H1 (cell line): ENCODE results near the gene CNNM3. TPM values are rescaled to one million over a fixed set of nuclear protein-coding genes. Genes with fewer than 3 reads are reported as not detected.

ENCODE experiments used
- CTCF ChIA-PET: fragments of 300-600 bp; sonication (Branson Sonifier 250); formaldehyde crosslinking; loops from one replicate; lab custom pipeline; 2021; ENCODE audit not compliant: partially characterized antibody; lab: Charles Lee
- POLR2A ChIA-PET: fragments of 300-600 bp; sonication (Branson Sonifier 250); formaldehyde crosslinking; loops from one replicate; lab custom pipeline; 2021; ENCODE audit warnings: inconsistent platforms; ENCODE audit not compliant: partially characterized antibody; lab: Charles Lee
- DNase-seq, 2 experiments: peaks; one replicate each; pipeline versions ENCODE4 v3.0.0 to v3.0.0-alpha.2; 2010 to 2022; ENCODE audit warnings: low spot score in 2 of 2, low read depth in 1 of 2, mixed read lengths in 1 of 2
- FAIRE-seq: peaks from 2 replicates; lab custom pipeline; 2011; peaks lifted over from hg19 to GRCh38; lab: Jason Lieb, UNC
- H2AFZ ChIP-seq: 2 replicates; pipeline ENCODE4 v1.8.1; 2012; ENCODE audit warnings: low read length, inconsistent platforms
- H2AK5ac ChIP-seq: 2 replicates; pipeline ENCODE4 v1.6.1; 2013; ENCODE audit warnings: low read depth, low read length
- H2BK120ac ChIP-seq: replicated peaks from 2 replicates; pipeline ENCODE3; 2013; ENCODE audit warnings: low read depth, low read length, inconsistent platforms
- H2BK12ac ChIP-seq: 2 replicates; pipeline ENCODE4 v1.6.1; 2013; ENCODE audit warnings: low read depth, low read length
- H2BK15ac ChIP-seq: 2 replicates; pipeline ENCODE4 v1.6.1; 2013; ENCODE audit warnings: low read length
- H2BK20ac ChIP-seq: 2 replicates; pipeline ENCODE4 v1.6.1; 2013; ENCODE audit warnings: low read length
- H2BK5ac ChIP-seq: 2 replicates; pipeline ENCODE4 v1.6.1; 2013; ENCODE audit warnings: low read depth, low read length
- H3K14ac ChIP-seq: 2 replicates; pipeline ENCODE4 v1.6.1; 2013; ENCODE audit warnings: inconsistent platforms; ENCODE audit not compliant: insufficient read length
- H3K18ac ChIP-seq: 2 replicates; pipeline ENCODE4 v1.6.1; 2013; ENCODE audit warnings: low read length; ENCODE audit errors: extremely low read depth
- H3K23ac ChIP-seq: 2 replicates; pipeline ENCODE4 v1.6.1; 2013; ENCODE audit warnings: inconsistent platforms; ENCODE audit not compliant: insufficient read length
- H3K23me2 ChIP-seq: 2 replicates; pipeline ENCODE4 v1.6.1; 2013; ENCODE audit warnings: low read depth, low read length
- H3K27ac ChIP-seq: 2 replicates; pipeline ENCODE4 v1.6.1; 2011; ENCODE audit warnings: low read depth, low read length, inconsistent platforms
- H3K27me3 ChIP-seq, 4 experiments: replicated peaks in 1 of 4; 1 replicate in 1 of 4; 2 replicates in 3 of 4; pipeline versions ENCODE4 v1.6.1 to v1.8.1; 2011 to 2013; ENCODE audit warnings: low read length in 3 of 4, mild to moderate bottlenecking in 3 of 4, inconsistent platforms in 2 of 4, mixed read lengths in 2 of 4, moderate library complexity in 1 of 4; ENCODE audit not compliant: control insufficient read depth in 3 of 4, insufficient read depth in 3 of 4; ENCODE audit errors: extremely low read depth in 1 of 4
- H3K36me3 ChIP-seq, 4 experiments: 2 replicates each; pipeline versions ENCODE4 v1.6.1 to v1.8.1; 2011 to 2013; ENCODE audit warnings: mild to moderate bottlenecking in 4 of 4, low read length in 3 of 4, moderate library complexity in 2 of 4, control low read depth in 1 of 4, inconsistent platforms in 1 of 4; ENCODE audit not compliant: insufficient read depth in 4 of 4, control insufficient read depth in 2 of 4
- H3K4ac ChIP-seq: replicated peaks from 2 replicates; pipeline ENCODE3; 2013; ENCODE audit warnings: low read length, low read depth, mixed read lengths, inconsistent platforms; ENCODE audit not compliant: insufficient read length
- H3K4me1 ChIP-seq, 4 experiments: replicated peaks in 1 of 4; 1 replicate in 1 of 4; 2 replicates in 3 of 4; pipeline versions ENCODE4 v1.6.1 to v1.8.1; 2011 to 2013; ENCODE audit warnings: low read length in 3 of 4, inconsistent platforms in 2 of 4, mixed read lengths in 1 of 4; ENCODE audit not compliant: insufficient read depth in 4 of 4, control insufficient read depth in 3 of 4
- H3K4me2 ChIP-seq, 2 experiments: 2 replicates each; pipeline versions ENCODE4 v1.6.1 to v1.8.1; 2011 to 2013; ENCODE audit warnings: low read depth in 2 of 2, low read length in 2 of 2, control low read depth in 1 of 2, inconsistent platforms in 1 of 2, mild to moderate bottlenecking in 1 of 2; ENCODE audit not compliant: insufficient read depth in 1 of 2
- H3K4me3 ChIP-seq, 4 experiments: fragments of 200-600, 300-600 bp in 1 of 4; sonication (generic), shearing (Covaris generic), sonication (Bioruptor Twin) in 1 of 4; 2 replicates each; pipeline versions ENCODE4 v1.5.1 to v1.8.1; 2011 to 2016; ENCODE audit warnings: low read length in 4 of 4, low read depth in 3 of 4, control low read depth in 2 of 4, inconsistent platforms in 2 of 4, mild to moderate bottlenecking in 2 of 4, mixed read lengths in 1 of 4, moderate library complexity in 1 of 4; ENCODE audit not compliant: insufficient read depth in 2 of 4; ENCODE audit errors: extremely low read depth in 1 of 4
- H3K56ac ChIP-seq: replicated peaks from 2 replicates; pipeline ENCODE3; 2013; ENCODE audit warnings: low read depth, mild to moderate bottlenecking, mixed read lengths, low read length, inconsistent platforms; ENCODE audit not compliant: insufficient read length
- H3K79me1 ChIP-seq: 2 replicates; pipeline ENCODE4 v1.6.1; 2013; ENCODE audit warnings: low read depth, low read length, control low read depth
- H3K79me2 ChIP-seq, 2 experiments: 2 replicates each; pipeline versions ENCODE4 v1.6.1 to v1.8.1; 2012 to 2013; ENCODE audit warnings: low read length in 2 of 2, mild to moderate bottlenecking in 2 of 2, inconsistent platforms in 1 of 2; ENCODE audit not compliant: insufficient read depth in 2 of 2, control insufficient read depth in 1 of 2
- H3K9ac ChIP-seq, 4 experiments: replicated peaks in 1 of 4; 1 replicate in 1 of 4; 2 replicates in 3 of 4; pipeline versions ENCODE4 v1.6.1 to v1.8.1; 2011 to 2013; ENCODE audit warnings: low read depth in 3 of 4, low read length in 3 of 4, control low read depth in 2 of 4, mild to moderate bottlenecking in 2 of 4, moderate library complexity in 2 of 4, inconsistent platforms in 1 of 4; ENCODE audit errors: extremely low read depth in 1 of 4
- H3K9me3 ChIP-seq, 2 experiments: 2 replicates each; pipeline versions ENCODE4 v1.6.1 to v1.8.1; 2012 to 2013; ENCODE audit warnings: mild to moderate bottlenecking in 2 of 2, moderate library complexity in 2 of 2, control low read depth in 1 of 2, inconsistent platforms in 1 of 2, low read depth in 1 of 2, low read length in 1 of 2, mixed read lengths in 1 of 2; ENCODE audit not compliant: insufficient read depth in 2 of 2
- H4K20me1 ChIP-seq, 2 experiments: replicated peaks in 1 of 2; 2 replicates each; pipeline versions ENCODE3 to v1.8.1; 2011 to 2013; ENCODE audit warnings: inconsistent platforms in 2 of 2, low read length in 2 of 2, mild to moderate bottlenecking in 1 of 2; ENCODE audit not compliant: insufficient read depth in 2 of 2, control insufficient read depth in 1 of 2
- H4K5ac ChIP-seq: 2 replicates; pipeline ENCODE4 v1.6.1; 2013; ENCODE audit warnings: low read length, low read depth, mixed read lengths, inconsistent platforms; ENCODE audit not compliant: insufficient read length
- H4K8ac ChIP-seq: 2 replicates; pipeline ENCODE4 v1.8.0; 2013; ENCODE audit warnings: mild to moderate bottlenecking, moderate library complexity, low read length, inconsistent platforms; ENCODE audit not compliant: insufficient read depth; ENCODE audit errors: extremely low read depth
- H4K91ac ChIP-seq: replicated peaks from 2 replicates; pipeline ENCODE3; 2013; ENCODE audit warnings: low read length, mixed read lengths, inconsistent platforms; ENCODE audit not compliant: insufficient read length
- CBX5 ChIP-seq: fragments of 300-800, 300-1000 bp; sonication (generic); IDR thresholded peaks from 2 replicates; pipeline ENCODE4 v1.7.1; 2016; ENCODE audit warnings: antibody characterized with exemption, low read length, low read depth
- CREB1 ChIP-seq: IDR thresholded peaks from 2 replicates; pipeline ENCODE4 v1.6.1; 2012; ENCODE audit warnings: inconsistent platforms
- EGR1 ChIP-seq: IDR thresholded peaks from 2 replicates; pipeline ENCODE4 v1.6.1; 2011; ENCODE audit warnings: low read depth, low read length, borderline replicate concordance
- HDAC6 ChIP-seq: IDR thresholded peaks from one replicate; pipeline ENCODE4 v1.7.1; 2012; ENCODE audit warnings: low read depth, mild to moderate bottlenecking, inconsistent platforms, low read length, moderate library complexity
- KDM5A ChIP-seq: fragments of 200-600 bp; IDR thresholded peaks from 2 replicates; pipeline ENCODE4 v1.7.1; 2012; ENCODE audit warnings: mild to moderate bottlenecking, low read length, inconsistent platforms, mixed read lengths
- RAD21 ChIP-seq, 2 experiments: IDR thresholded peaks in 1 of 2; conservative IDR thresholded peaks in 1 of 2; 2 replicates each; pipeline ENCODE4 v1.6.1; 2011; ENCODE audit warnings: low read depth in 2 of 2, low read length in 2 of 2, improper control_type of control experiment in 1 of 2, inconsistent platforms in 1 of 2, mild to moderate bottlenecking in 1 of 2, moderate library complexity in 1 of 2
- RXRA ChIP-seq: IDR thresholded peaks from 2 replicates; pipeline ENCODE4 v1.6.1; 2011; ENCODE audit warnings: low read depth, mild to moderate bottlenecking, low read length, moderate library complexity; ENCODE audit not compliant: insufficient read depth
- SIN3A ChIP-seq, 2 experiments: IDR thresholded peaks in 1 of 2; conservative IDR thresholded peaks in 1 of 2; 2 replicates each; pipeline ENCODE4 v1.6.1; 2011 to 2012; ENCODE audit warnings: low read length in 2 of 2, improper control_type of control experiment in 1 of 2, low read depth in 1 of 2, mild to moderate bottlenecking in 1 of 2
- TBP ChIP-seq: IDR thresholded peaks from 2 replicates; pipeline ENCODE4 v1.6.1; 2011; ENCODE audit warnings: low read depth, low read length, improper control_type of control experiment
- WGBS, 2 experiments: shearing (Covaris generic) in 1 of 2; methylation state at CpG; one replicate each; pipeline versions ENCODE4 v1.1.6 to v1.1.7; 2013 to 2015; ENCODE audit warnings: low lambda C conversion rate in 2 of 2, mixed read lengths in 2 of 2, inconsistent platforms in 1 of 2, low coverage in 1 of 2, missing lambda C conversion rate in 1 of 2; ENCODE audit not compliant: insufficient replicate concordance in 2 of 2, insufficient coverage in 1 of 2, insufficient read length in 1 of 2; ENCODE audit errors: extremely low coverage in 1 of 2, missing lambda C conversion rate in 1 of 2; 5-methylcytosine and 5-hydroxymethylcytosine counted together
- polyA plus RNA-seq, 7 experiments: library from polyadenylated mRNA; depleted of rRNA in 3 of 7; stranded (reverse) in 5 of 7; unstranded in 2 of 7; fragments of >200 nt in 5 of 7; fragments of 200-250 nt in 2 of 7; gene quantifications; 1 replicate in 5 of 7; 2 replicates in 1 of 7; 4 replicates in 1 of 7; pipeline versions ENCODE4 v1.2.1 to v1.2.3, GENCODE V29; 2011 to 2013; ENCODE audit warnings: missing spikeins in 2 of 7, mixed read lengths in 2 of 7
- total RNA-seq: library from RNA; stranded (reverse); fragmentation: NEBNext Ultra II Directional; extraction: Animal tissue kit (Norgen Biotek cat#: 25700); gene quantifications from 2 replicates; pipeline ENCODE4 v1.2.1, GENCODE V29; 2021

The CNNM3 gene
- total and polyA plus RNA-seq, 2 of the 8 experiments (the other 6 are each of a cell fraction or from before 2014, with no cell fraction given), result 29.1 to 29.2 TPM

DNA sequence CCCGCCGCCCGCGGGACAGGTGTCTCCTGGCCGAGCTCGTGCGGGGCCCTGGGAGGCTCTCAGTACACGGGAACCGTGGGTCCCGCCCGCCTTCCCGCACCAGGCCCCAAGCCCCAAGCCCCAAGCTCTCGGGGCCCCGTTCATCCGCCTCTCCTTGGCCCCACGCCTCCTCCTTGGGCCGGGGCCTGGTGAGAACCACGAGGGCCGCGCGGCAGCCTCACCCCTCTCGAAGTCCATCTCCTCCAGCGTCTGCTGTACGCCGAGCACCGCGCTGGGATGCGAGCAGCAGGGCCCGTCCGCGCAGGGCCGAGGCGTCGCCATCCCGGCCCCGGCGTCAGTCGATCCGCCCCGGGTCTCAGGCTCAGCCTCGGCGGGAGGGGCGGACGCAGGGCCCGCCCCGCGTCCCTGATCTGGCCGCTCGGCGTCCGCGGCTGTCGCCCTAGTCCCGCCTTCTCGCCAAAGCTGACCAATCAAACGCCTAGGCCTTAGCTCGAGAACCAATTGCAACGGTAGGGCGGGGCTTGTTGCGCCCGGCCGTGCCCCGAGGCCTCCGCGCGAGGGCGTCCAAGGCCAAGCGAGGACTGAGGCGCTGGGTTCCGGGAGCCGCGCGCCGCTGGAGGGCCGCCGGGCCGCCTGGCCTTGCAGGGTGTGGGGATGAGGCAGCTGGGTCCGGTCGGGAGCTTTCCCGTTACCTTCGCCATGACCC lies 41.8 kb downstream of the CNNM3 start, which contains the start of gene ANKRD39:
ANKRD39 (minus strand) TSS at position 350 of the 706 bp plus-strand sequence; CDS start at position 321, 29 bp downstream.
- Histone ChIP-seq H4K8ac (no peak within 1 kb of the TSS; the same call in none of the 2 replicates), H3K4me2 (peak within 1 kb of the TSS; percentile 86 to 87), H2BK5ac (peak within 1 kb of the TSS; percentile 73; the same call in 1 of the 2 replicates), H3K9me3 (no peaks in the 10 kb centered on the region), H2AFZ (no peak within 1 kb of the TSS; the same call in 1 of the 2 replicates), H3K23me2 (peaks cover 10% of the 10 kb centered on the region; the same call in 1 of the 2 replicates), H4K91ac (peak within 1 kb of the TSS; percentile 69), H3K27ac (peak within 1 kb of the TSS; percentile 13; the same call in 1 of the 2 replicates), H4K5ac (peak within 1 kb of the TSS; percentile 84), H3K36me3 (peaks cover 4 to 34% (median 23%) of the 10 kb centered on the region in 4 experiments; a peak in 6 of 8 replicates), H3K79me2 (peaks cover 0 to 17% of the 10 kb centered on the region in 2 experiments; a peak in 3 of 4 replicates), H3K27me3 (no peaks in the 10 kb centered on the region), H3K9ac (peak within 1 kb of the TSS; percentile 1 to 51 (median 47); a peak in 6 of 7 replicates), H2BK120ac (no peak within 1 kb of the TSS), H2BK15ac (no peak within 1 kb of the TSS), H2BK20ac (no peak within 1 kb of the TSS), H2AK5ac (no peak within 1 kb of the TSS), H3K4me1 (peaks cover 3 to 11% (median 8%) of the 10 kb centered on the region in 4 experiments), H3K56ac (peak within 1 kb of the TSS; percentile 42), H3K23ac (no peak within 1 kb of the TSS), H3K79me1 (peaks cover 7% of the 10 kb centered on the region; the same call in 1 of the 2 replicates), H3K14ac (no peak within 1 kb of the TSS), H3K4me3 (peak within 1 kb of the TSS; percentile 49 to 75 (median 68)), H3K18ac (peak within 1 kb of the TSS; percentile 90), H3K4ac (no peak within 1 kb of the TSS), H4K20me1 (peaks cover 12 to 14% of the 10 kb centered on the region in 2 experiments), H2BK12ac (no peak within 1 kb of the TSS)
- WGBS, 2 experiments, result 2% methylated on average over 37 of the region's 81 CpGs; no CpG with 5 or more reads in 1 of the 2 experiments
- ChIA-PET POLR2A (interaction anchor here (0.6 to 5.8 kb wide), 23 partner anchors 10 to 113 kb away, joined by 3 to 49 read pairs (median 8); partner anchors contain the start of genes ANKRD23, CNNM3 and SEMA4C), CTCF (interaction anchor here (0.5 to 8.3 kb wide), 44 partner anchors 10 to 255 kb away, joined by 3 to 89 read pairs (median 6); partner anchors contain the start of gene ANKRD36)
- DNase-seq, result peak; percentile 94 to 98
- no peak for FAIRE-seq
- TF ChIP-seq RXRA (no peak), CREB1 (no peak; the same call in 1 of the 2 replicates), RAD21 (IDR thresholded peaks at IDR 0.05 in 1 of 2, conservative IDR thresholded peaks at IDR 0.05 in 1 of 2; ENCODE audit: low read depth in 2 of 2, low read length in 2 of 2) (peak; percentile 89 to 90), EGR1 (0 out of 2 replicates have a peak, but pooled peaks have one; percentile 20), CBX5 (no peak), HDAC6 (no peak), SIN3A (conservative IDR thresholded peaks at IDR 0.05 in 1 of 2, IDR thresholded peaks at IDR 0.05 in 1 of 2; ENCODE audit: low read depth in 1 of 2, low read length in 2 of 2) (peak in 1 of 2 experiments; percentile 76; a peak in 2 of 4 replicates), TBP (peak; percentile 11; the same call in 1 of the 2 replicates), KDM5A (no peak)
